GM19438 (cell line): ENCODE data around the gene CHCHD3.
"Not testable (repeated sequence)": the region's sequence is repeated elsewhere in the genome, so short reads cannot be mapped to it uniquely, and the experiment has no call there.

Source experiments
- ATAC-seq: cut with Tn5 transposase; IDR thresholded peaks from one replicate; pipeline ENCODE4 v1.9.1; 2021; ENCODE audit warnings: low read depth; ENCODE audit not compliant: unreplicated experiment

The CHCHD3 gene

DNA sequence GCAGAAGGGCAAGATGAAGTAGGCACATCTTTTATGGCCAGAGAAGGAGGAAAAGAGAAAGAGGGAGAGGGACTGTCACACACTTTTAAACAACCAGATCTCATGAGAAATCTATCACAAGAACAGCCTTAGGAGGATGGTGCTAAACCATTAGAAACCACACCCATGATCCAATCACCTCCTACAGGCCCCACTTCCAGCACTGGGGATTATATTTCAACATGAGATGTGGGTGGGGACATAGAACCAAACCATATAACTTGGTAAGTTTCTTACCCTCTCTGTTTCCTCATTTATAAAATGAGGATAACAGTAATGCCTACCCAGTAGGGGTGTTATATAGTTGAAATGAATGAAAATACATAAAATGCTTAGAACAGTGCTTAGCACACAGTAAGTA is 66.0 kb downstream of the CHCHD3 start:
- ATAC-seq, result no peak

DNA sequence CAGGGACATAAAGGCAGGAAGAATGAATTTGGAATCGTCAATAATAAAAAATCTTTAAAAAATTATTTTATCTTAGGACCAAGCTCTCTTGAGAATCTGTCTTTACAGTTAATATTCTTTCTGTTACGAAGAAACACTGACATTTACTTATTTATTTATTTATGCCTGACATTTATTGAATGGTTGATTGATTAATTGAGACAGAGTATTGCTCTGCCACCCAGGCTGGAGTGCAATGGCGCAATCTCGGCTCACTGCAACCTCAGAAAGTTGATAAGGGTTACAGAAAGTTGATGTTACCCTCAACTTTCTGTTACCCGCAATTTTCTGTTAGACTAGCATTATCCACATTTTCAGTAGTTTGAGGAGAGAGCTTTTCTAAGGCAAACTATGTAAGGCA is 70.1 kb downstream of the CHCHD3 start:
- ATAC-seq, result no peak

- ATAC-seq, result no peak
These were observed 72.3 kb downstream of the CHCHD3 start for GRCh38 chr7:133009426-133010252.

DNA sequence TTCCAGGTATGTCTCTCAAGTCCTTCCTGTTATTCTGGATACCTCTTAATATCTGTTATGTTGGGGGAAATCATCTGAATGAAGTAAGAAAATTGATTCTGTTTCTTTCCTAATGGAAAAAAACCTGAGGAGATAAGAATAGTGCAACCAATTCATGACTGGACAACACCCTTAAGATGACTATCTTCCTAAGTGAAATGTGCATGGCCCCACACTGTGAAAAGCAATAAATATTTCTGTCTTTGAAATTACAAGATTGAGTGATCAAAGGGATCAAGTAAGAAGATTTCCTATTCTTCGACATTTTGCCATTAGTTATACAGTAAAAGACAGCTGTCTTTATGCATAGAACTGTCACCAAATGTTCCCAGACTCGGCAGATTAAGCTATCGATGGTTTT is 73.9 kb downstream of the CHCHD3 start:
- ATAC-seq, result no peak

- ATAC-seq, result no peak
These were observed 78.6 kb downstream of the CHCHD3 start for GRCh38 chr7:133003052-133003910.

GRCh38 chr7:133001727-133002126 is 80.2 kb downstream of the CHCHD3 start:
- no peak for ATAC-seq

- no peak for ATAC-seq
These were observed 82.0 kb downstream of the CHCHD3 start for GRCh38 chr7:132999845-133000244.

DNA sequence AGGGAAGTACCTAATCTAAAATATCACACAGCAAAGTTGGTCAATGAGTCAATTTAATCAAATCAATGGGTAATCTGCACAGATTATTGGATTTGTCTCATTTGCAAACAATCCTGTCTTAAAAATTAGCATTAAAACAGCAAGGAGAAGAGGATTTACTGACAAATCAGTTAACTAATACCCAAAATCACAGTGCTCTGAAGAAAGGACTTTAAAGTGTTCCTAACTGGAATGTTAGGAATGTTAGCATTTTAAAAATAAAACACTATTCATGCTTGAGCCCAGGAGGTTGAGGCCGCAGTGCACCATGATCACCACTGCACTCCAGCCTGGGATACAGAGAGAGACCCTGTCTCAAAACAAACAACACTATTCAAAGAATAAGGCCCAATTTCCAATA is 83.1 kb downstream of the CHCHD3 start:
- ATAC-seq, result no peak

- ATAC-seq, result no peak
These were observed 84.4 kb downstream of the CHCHD3 start for GRCh38 chr7:132997505-132997904.

DNA sequence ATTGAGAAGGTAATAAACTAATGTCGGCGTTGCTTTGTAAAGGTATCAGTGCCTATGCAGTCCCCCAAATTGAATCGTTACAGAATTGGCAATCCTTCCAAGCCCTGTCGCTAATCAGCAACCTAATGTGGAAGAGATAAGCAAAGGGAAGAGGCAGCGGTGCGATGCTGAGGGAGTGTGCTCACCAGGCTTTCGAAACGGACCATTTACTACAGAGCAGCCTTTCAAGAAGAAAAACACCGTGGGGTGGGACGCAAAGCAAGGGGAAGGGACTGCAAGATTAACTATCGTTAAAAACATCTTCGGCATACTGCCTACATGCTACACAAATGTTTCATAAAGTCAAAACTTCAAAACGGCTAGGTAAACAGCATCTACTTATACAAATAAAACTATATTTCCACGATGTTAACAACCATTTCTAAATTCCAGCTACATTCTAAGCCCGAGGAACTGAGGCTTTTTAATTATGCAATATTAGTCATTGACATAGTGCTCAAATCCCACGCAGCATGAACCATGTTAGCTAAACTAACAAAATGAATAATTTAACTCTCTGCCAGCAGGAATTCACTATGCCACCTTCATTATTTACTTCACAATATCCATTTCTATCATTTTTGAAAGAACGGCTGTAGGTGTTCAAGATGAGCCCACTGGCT is 85.2 kb downstream of the CHCHD3 start:
- no peak for ATAC-seq

DNA sequence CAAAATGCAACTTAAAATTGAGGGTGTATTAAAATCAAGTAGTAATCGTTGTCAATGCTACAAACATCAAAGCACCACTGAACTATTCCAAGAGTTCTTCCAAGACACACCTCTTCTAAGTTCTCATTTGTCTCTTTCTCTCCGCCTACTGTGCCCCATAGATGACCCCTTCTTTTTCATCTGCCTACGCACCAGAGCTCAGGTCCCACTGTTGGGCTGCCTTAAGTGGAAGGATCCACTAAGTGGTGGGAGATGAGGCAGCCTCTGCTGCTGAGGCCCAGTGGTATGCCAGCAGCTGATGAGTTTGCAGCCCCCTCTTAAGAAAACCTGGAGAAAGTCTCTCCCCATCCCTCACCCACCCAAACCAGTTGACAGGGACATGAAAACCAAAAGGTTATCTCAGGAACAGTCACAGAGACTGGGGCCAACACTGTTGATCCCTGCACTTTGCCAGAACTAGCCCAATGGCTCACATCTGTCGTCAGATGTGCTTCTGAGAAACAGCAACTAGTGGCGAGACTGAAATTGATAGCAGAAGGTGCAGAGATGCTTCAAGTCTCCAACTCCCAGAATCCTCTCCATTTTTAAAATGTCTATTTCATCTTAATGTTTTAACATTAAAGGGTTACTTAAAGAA is 88.4 kb downstream of the CHCHD3 start:
- ATAC-seq, result no peak

DNA sequence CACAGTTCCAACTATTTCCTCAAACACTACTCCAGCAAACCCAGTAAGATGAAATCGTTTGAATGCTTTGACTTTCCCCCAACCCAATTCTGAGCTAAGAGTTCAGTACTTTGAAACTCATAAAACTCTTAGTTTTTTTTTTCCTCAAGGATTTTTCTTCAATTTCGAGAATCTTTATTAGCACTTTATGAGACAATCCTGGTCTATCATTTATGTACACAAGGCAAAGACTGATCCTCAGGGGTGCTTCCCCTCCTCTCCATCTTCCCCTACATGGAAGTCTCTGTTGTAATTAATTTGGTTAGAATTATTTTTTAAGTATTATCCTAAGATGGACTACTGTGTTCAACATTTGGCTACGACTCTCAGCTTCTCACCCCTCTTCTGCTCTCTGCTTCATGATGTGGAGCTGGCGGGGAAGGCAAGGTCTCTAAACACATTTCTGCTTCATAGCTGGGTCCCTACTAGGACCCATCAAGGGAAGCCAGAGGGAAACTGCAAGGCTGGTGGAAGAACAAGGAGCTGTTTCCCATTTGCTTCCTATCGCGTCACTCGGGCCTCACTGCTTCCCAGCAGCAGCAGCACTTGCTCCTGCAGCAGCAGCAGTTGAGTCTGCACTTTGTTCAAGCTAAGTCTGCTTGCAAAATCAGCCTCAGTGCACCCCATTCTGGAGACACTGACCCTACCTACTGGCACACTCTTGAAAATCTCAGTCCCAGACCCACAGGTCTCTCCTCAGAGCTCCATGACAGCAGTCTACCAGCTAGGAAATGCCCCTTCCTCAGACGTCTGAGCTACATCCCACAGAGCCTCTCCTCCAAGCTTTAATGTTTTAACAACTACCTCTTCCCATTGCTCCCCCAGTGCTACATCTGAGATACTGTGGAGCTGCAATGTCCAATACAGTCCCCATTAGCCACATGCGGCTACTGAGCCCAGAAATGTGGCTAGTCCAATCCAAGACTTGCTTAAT is 90.0 kb downstream of the CHCHD3 start:
- no peak for ATAC-seq

- ATAC-seq, result no peak
These were observed 93.8 kb downstream of the CHCHD3 start for GRCh38 chr7:132988117-132988516.

- ATAC-seq, result no peak
These were observed 101.5 kb downstream of the CHCHD3 start for GRCh38 chr7:132980402-132980801.

DNA sequence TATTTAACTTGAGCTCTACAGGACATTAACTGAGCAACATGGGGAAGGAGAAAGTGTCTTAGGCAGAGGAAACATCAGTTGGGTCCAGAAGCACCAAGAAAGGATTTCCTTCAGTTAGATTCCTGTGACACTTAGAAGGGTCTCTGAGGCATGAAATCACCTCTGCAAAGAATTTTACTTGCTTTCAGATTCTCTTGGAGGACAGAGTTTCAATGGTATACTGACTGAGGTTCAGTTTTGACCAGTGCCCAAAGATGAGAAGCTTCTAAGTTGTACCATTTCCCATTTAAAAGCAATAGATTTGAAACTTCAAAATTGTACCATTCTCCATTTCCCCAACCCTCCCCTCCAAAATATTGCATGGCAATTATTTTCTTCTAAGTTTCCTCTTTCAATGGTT is 102.4 kb downstream of the CHCHD3 start:
- ATAC-seq, result no peak

GRCh38 chr7:132977234-132977633 is 104.7 kb downstream of the CHCHD3 start:
- ATAC-seq, result no peak

DNA sequence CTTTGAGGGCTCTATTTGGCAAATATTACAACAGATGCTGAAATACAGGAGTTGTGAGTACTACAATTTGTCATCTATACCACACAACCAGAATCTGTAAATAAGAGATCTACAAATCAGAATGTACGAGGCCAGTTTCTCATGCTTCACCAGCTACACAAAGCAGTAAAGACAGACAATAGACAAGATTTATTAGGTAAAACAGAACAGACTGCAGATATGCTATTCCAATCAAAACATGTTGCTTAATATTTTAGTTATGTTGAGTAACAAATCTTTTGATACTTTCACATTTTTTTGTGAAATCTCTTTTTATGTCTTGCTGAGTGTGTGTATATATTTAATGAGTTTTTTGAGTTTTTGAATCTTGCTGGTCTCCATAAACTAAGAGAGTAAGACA is 109.1 kb downstream of the CHCHD3 start:
- ATAC-seq, result no peak

- no peak for ATAC-seq
These were observed 111.6 kb downstream of the CHCHD3 start for GRCh38 chr7:132970257-132970656.

DNA sequence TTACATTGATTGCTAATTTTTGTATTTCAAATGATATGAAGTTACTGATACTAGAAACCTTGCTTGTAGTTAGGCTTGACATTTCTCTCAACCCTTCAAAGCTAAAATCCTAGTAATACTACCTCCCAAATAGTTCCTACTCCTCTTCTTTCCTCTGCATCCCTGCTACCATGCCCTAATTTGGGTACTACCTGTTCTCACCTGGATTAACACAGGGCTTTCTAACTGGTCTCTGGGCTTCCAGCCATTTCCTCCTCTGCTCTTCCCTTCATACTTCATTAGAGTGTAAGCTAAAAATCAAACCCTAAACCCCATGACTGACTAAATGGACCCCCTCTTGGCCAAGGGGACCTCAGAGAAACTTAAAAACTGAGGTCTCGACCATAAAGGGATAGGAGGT is 112.4 kb downstream of the CHCHD3 start:
- ATAC-seq, result no peak

GRCh38 chr7:132967470-132967848 is 114.4 kb downstream of the CHCHD3 start:
- ATAC-seq, result not testable (repeated sequence)
